KMS-11 (cell line): ENCODE results near the gene SERPINA9.

ENCODE experiments used
- H2AFZ ChIP-seq: fragments of 200-600 bp; sonication (generic); 2 replicates; pipeline ENCODE4 v1.6.1; 2016; ENCODE audit warnings: antibody characterized with exemption, mixed run types, low read depth
- H3K27ac ChIP-seq: fragments of 200-600 bp; sonication (generic); 2 replicates; pipeline ENCODE4 v1.6.1; 2016; ENCODE audit warnings: mild to moderate bottlenecking, mixed run types
- H3K27me3 ChIP-seq: fragments of 200-600 bp; sonication (generic); 2 replicates; pipeline ENCODE4 v1.6.1; 2017; ENCODE audit warnings: mild to moderate bottlenecking, low read depth, mixed run types, moderate library complexity; ENCODE audit not compliant: insufficient read depth
- H3K36me3 ChIP-seq: fragments of 200-600 bp; sonication (generic); 2 replicates; pipeline ENCODE4 v1.6.1; 2017; ENCODE audit warnings: mild to moderate bottlenecking, mixed run types; ENCODE audit not compliant: insufficient read depth
- H3K4me1 ChIP-seq: fragments of 200-600 bp; sonication (generic); 2 replicates; pipeline ENCODE4 v1.6.1; 2016; ENCODE audit warnings: mild to moderate bottlenecking, low read depth, mixed run types; ENCODE audit not compliant: poor library complexity, severe bottlenecking
- H3K4me2 ChIP-seq: fragments of 200-600 bp; sonication (generic); 2 replicates; pipeline ENCODE4 v1.7.0; 2016; ENCODE audit warnings: mild to moderate bottlenecking, mixed run types
- H3K4me3 ChIP-seq: fragments of 200-600 bp; sonication (generic); IDR thresholded peaks from 2 replicates; pipeline ENCODE4 v1.6.1; 2017; ENCODE audit warnings: low read depth, low read length, mixed read lengths; ENCODE audit not compliant: insufficient read depth
- H3K79me2 ChIP-seq: fragments of 200-600 bp; sonication (generic); 2 replicates; pipeline ENCODE4 v1.6.1; 2016; ENCODE audit warnings: low read depth, mixed run types; ENCODE audit not compliant: insufficient read depth
- H3K9ac ChIP-seq: fragments of 200-600 bp; sonication (generic); 2 replicates; pipeline ENCODE4 v1.6.1; 2016; ENCODE audit warnings: mild to moderate bottlenecking, mixed run types
- H4K20me1 ChIP-seq: fragments of 200-600 bp; sonication (generic); 2 replicates; pipeline ENCODE4 v1.6.1; 2016; ENCODE audit warnings: mild to moderate bottlenecking, mixed run types; ENCODE audit not compliant: insufficient read depth
- TF ChIP-seq, protein P1 (sequence below): fragments of 200-600 bp; sonication (generic); conservative IDR thresholded peaks from 2 replicates; pipeline ENCODE4 v1.6.1; 2017; ENCODE audit warnings: low read depth, mild to moderate bottlenecking, antibody characterized with exemption, low read length, moderate library complexity, mixed read lengths

Gene SERPINA9

DNA sequence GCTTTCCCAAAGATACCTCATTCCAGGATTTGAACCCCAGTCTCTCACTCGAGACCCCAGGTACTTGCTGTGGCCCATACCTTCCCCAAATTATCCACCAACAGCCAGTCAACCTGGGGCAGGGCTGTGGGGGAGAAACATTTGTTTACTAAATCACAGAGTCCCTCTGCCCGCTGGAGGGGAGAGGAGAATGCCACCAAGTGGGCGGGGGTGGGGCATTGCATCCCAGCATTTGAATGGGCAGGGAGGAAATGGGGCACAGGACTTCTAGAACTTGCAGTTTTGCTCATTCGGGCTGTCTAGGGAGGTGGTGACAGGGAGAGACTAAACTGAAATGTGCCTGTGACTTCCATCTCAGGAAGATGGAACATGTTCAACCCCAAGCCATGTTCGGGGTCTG is 10.9 kb upstream of the SERPINA9 start:
- H3K4me2 ChIP-seq, result no peak overlapping the region

DNA sequence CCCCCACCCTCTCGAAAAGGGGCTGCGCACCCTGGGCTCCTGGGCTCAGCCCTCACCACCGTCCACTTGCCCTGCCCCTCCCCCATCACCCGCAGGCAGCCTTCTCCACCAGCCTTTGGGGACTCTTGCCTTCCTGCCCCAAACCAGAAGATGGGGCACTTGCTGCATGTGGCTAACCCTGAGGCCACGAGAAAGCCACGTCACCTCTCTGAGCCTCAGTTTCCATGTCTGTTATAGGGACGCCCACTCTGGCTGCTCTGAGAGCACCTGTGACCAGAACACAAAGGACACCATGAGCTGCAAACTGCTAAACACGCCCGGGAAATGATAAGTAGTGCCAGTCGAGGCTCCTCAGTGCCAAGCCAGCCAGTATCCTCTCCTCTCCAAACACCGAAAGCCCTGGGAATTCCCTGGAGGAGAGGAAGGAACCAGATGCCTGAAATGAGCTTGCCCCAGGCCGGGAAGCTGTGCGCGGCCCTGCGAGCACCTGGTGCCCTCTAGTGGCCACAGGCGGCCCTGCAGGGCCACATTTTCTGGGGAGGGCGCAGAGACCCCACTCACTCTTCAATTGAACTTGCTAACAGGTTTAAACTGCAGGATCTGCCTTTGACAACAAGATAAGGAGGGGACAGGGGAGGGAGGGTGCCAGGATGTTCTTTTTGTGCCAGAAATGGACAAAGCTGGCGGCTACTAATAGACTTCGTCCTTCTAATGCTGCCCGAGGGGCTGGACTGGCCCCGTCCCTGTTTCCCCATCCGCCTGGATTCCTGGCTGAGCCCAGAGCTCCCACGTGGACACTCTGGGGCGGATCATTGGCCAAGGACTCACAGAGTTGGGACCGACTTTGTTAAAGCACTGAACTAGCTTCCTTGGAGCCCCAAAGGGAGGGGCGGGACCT is 10.2 kb upstream of the SERPINA9 start:
- Histone ChIP-seq H3K27me3 (no peaks in the 10 kb centered on the region), H3K79me2 (no peaks in the 10 kb centered on the region), H3K4me1 (no peaks in the 10 kb centered on the region), H3K4me2 (peak overlapping the region; percentile 39; the same call in 1 of the 2 replicates), H3K36me3 (no peaks in the 10 kb centered on the region), H4K20me1 (no peaks in the 10 kb centered on the region), H3K4me3 (no peak overlapping the region), H3K27ac (no peak overlapping the region), H2AFZ (peak overlapping the region; percentile 71; the same call in 1 of the 2 replicates), H3K9ac (no peak overlapping the region)
- TF ChIP-seq, protein P1, sequence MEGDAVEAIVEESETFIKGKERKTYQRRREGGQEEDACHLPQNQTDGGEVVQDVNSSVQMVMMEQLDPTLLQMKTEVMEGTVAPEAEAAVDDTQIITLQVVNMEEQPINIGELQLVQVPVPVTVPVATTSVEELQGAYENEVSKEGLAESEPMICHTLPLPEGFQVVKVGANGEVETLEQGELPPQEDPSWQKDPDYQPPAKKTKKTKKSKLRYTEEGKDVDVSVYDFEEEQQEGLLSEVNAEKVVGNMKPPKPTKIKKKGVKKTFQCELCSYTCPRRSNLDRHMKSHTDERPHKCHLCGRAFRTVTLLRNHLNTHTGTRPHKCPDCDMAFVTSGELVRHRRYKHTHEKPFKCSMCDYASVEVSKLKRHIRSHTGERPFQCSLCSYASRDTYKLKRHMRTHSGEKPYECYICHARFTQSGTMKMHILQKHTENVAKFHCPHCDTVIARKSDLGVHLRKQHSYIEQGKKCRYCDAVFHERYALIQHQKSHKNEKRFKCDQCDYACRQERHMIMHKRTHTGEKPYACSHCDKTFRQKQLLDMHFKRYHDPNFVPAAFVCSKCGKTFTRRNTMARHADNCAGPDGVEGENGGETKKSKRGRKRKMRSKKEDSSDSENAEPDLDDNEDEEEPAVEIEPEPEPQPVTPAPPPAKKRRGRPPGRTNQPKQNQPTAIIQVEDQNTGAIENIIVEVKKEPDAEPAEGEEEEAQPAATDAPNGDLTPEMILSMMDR, result peak; percentile 89

More for the DNA sequence above, 10.9 kb upstream of the SERPINA9 start:
- H3K4me1 ChIP-seq, result no peaks in the 10 kb centered on the region
- no peak overlapping the region for H3K9ac ChIP-seq
- no peaks in the 10 kb centered on the region for H3K79me2 ChIP-seq
- H3K36me3 ChIP-seq, result no peaks in the 10 kb centered on the region
- H3K27ac ChIP-seq, result no peak overlapping the region
- no peak overlapping the region for H2AFZ ChIP-seq
- H3K27me3 ChIP-seq, result no peaks in the 10 kb centered on the region
- TF ChIP-seq, protein P1, result no peak
- H3K4me3 ChIP-seq, result no peak overlapping the region
- no peaks in the 10 kb centered on the region for H4K20me1 ChIP-seq

DNA sequence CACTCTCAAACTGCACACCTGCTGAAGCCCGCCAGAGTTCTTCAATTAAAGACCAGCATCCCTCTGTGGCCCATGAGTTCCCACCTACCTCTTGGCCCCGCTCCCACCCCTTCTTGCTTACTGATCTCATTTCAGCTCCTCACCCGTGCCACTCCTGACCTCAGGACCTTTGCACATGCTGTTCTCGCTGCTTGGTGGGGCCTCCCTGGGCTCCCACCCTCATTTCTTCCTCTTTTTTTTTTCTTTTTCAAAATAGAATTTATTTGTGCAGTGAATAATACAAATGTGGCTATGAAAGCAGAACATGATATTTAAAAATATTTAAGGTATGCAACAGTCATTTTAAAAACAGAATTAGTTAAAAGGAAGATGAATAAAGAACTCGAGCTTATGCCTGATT is 8.5 kb upstream of the SERPINA9 start:
- H3K4me2 ChIP-seq, result no peak overlapping the region
- TF ChIP-seq, protein P1, result no peak
- no peaks in the 10 kb centered on the region for H3K79me2 ChIP-seq
- no peak overlapping the region for H2AFZ ChIP-seq
- no peak overlapping the region for H3K9ac ChIP-seq
- H3K4me1 ChIP-seq, result no peaks in the 10 kb centered on the region
- no peak overlapping the region for H3K4me3 ChIP-seq
- no peaks in the 10 kb centered on the region for H3K36me3 ChIP-seq
- H3K27ac ChIP-seq, result no peak overlapping the region
- H4K20me1 ChIP-seq, result no peaks in the 10 kb centered on the region
- no peaks in the 10 kb centered on the region for H3K27me3 ChIP-seq

DNA sequence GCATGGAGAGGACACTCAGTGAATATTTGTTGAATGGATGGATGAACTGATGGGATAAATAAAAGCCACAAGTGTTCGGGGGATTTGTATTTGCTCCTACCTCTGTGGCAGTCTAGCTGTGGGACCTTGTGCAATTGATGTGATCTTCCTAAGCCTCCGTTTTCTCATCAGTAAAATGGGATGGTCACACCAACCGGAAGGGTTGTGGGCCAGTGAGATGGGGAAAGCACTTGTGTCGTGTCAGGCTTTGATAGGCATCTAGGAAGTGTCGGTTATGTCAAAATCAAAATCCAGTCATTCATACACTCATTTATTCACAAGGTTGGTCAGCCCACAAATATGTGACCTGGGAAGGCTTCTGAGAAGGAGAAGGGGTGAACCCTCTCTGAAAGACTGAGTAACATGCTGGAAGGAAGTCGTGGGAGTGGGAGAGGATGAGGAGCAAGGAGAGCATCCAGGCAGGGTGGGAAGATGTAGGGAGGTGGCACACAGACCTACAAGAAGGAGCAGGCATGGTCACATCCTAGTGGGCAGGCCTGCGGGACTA is 7.8 kb upstream of the SERPINA9 start:
- H3K4me1 ChIP-seq, result no peaks in the 10 kb centered on the region
- H3K36me3 ChIP-seq, result no peaks in the 10 kb centered on the region
- H3K4me2 ChIP-seq, result no peak overlapping the region
- H4K20me1 ChIP-seq, result no peaks in the 10 kb centered on the region
- no peak overlapping the region for H3K9ac ChIP-seq
- H3K79me2 ChIP-seq, result no peaks in the 10 kb centered on the region
- TF ChIP-seq, protein P1, result no peak
- no peaks in the 10 kb centered on the region for H3K27me3 ChIP-seq
- no peak overlapping the region for H3K4me3 ChIP-seq
- H3K27ac ChIP-seq, result no peak overlapping the region
- H2AFZ ChIP-seq, result no peak overlapping the region
